Measurements from ENCODE around the gene TACR1. TPM values are rescaled to one million over a fixed set of nuclear protein-coding genes. Genes with fewer than 3 reads are reported as not detected.

The TACR1 gene
- total RNA-seq, 4 donors from 2014 or later = 1.2 to 6.5 (median 2.7) TPM

DNA sequence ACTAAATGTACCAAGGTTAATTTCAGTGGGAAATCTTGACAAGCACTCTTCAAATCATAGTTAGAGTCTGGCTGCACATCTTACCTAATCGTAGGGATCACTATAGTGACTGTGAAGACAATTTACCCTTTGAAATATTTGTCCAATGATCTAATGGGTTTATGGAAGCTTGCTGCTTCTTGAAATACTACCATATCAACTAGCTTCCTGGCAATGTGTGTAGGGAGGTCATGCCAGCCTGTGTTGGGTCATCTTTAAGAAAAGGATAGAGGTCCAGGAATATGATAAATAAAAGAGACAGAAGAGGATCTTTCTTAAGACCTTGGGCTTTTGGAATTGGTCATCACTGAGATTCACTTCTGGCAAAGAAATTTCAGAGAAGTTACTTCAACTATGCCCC lies 156.5 kb downstream of the TACR1 start:
- Histone ChIP-seq H3K9me3 (no peaks in the 10 kb centered on the region), H3K4me1 (peaks cover 8 to 20% (median 10%) of the 10 kb centered on the region in 4 donors), H3K27me3 (no peaks in the 10 kb centered on the region), H3K4me3 (no peak overlapping the region), H3K27ac (replicated peaks in 1 of 4) (no peak overlapping the region), H3K36me3 (no peaks in the 10 kb centered on the region)
- intact Hi-C loops (cut with DNase I) = no loop called here
- no peak for TF ChIP-seq POLR2A (IDR thresholded peaks at IDR 0.05; ENCODE audit: low read depth)
- TF ChIP-seq POLR2AphosphoS5 (IDR thresholded peaks at IDR 0.05) = no peak
- no peak for TF ChIP-seq CTCF (IDR thresholded peaks at IDR 0.05)
- no peak for TF ChIP-seq EP300 (IDR thresholded peaks at IDR 0.05)
- DNase-seq (ENCODE audit: extremely low spot score) = no peak
- 46% methylated on average over 1 of the region's 1 CpG for WGBS

GRCh38 chr2:75041731-75042600 lies 157.4 kb downstream of the TACR1 start:
- peak overlapping the region in 1 of 4 donors; percentile 30 for H3K27ac ChIP-seq (replicated peaks in 1 of 4)
- WGBS = 83% methylated on average over 7 of the region's 7 CpGs
- peak; percentile 29 for DNase-seq (ENCODE audit: extremely low spot score)
- H3K36me3 ChIP-seq = no peaks in the 10 kb centered on the region
- H3K4me1 ChIP-seq = peaks cover 0 to 12% (median 4%) of the 10 kb centered on the region in 4 donors
- intact Hi-C loops (cut with DNase I) = no loop called here
- H3K4me3 ChIP-seq = no peak overlapping the region
- H3K27me3 ChIP-seq = no peaks in the 10 kb centered on the region
- TF ChIP-seq POLR2AphosphoS5 (IDR thresholded peaks at IDR 0.05) (no peak), EP300 (IDR thresholded peaks at IDR 0.05) (no peak), POLR2A (IDR thresholded peaks at IDR 0.05; ENCODE audit: low read depth) (no peak), CTCF (IDR thresholded peaks at IDR 0.05) (no peak)
- H3K9me3 ChIP-seq = no peaks in the 10 kb centered on the region

GRCh38 chr2:75041226-75041625 lies 158.1 kb downstream of the TACR1 start:
- H3K4me3 ChIP-seq = no peak overlapping the region
- H3K36me3 ChIP-seq = no peaks in the 10 kb centered on the region
- intact Hi-C loops (cut with DNase I) = no loop called here
- H3K9me3 ChIP-seq = no peaks in the 10 kb centered on the region
- TF ChIP-seq EP300 (IDR thresholded peaks at IDR 0.05) (no peak), POLR2AphosphoS5 (IDR thresholded peaks at IDR 0.05) (no peak), CTCF (IDR thresholded peaks at IDR 0.05) (no peak), POLR2A (IDR thresholded peaks at IDR 0.05; ENCODE audit: low read depth) (no peak)
- H3K27me3 ChIP-seq = no peaks in the 10 kb centered on the region
- peaks cover 0 to 12% (median 4%) of the 10 kb centered on the region in 4 donors for H3K4me1 ChIP-seq
- WGBS = 84% methylated on average over 2 of the region's 2 CpGs
- DNase-seq (ENCODE audit: extremely low spot score) = peak; percentile 7
- H3K27ac ChIP-seq (replicated peaks in 1 of 4) = peak overlapping the region in 1 of 4 donors; percentile 30

DNA sequence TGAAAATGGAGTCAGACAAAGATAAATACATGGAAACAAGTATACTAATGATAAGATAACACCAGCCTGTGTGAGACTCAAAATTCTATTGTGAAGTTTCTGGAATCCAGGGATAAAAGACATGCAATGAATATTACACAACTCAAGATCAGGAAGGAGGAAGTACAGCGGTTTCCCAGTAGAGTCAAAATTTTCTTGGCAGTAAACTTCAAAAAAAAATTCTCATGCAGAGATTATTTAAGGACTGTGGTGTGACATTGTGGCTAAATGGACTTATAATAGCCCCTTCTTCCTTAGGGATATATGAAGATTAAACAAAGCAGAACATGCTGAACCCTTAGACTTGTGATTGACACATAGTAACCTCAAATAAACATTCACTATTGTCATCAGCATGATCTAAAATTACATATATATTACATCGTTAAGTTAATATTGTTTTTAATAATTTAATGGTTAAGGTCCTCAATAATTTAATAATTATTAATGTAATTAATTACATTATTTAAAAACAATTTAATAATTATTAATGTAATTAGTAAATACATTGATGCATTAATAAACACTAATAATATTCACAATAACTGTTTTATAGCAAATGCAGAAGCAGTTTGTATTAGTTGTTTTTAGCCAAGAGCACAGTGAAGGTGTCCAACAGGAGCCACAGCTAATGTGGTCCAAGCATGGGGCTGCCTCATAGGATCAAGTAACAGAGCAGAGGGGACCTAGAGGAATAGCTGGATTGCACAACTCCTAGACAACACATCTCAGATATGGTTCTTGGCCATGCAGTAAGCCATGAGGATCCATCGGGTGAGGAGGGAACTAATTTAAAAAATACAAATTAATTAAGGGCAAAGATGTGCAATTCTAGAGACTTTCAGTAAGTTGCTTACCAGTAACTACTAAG lies 163.6 kb downstream of the TACR1 start:
- Histone ChIP-seq H3K9me3 (no peaks in the 10 kb centered on the region), H3K36me3 (no peaks in the 10 kb centered on the region), H3K4me3 (no peak overlapping the region), H3K27ac (replicated peaks in 1 of 4) (peak overlapping the region in 1 of 4 donors; percentile 25), H3K27me3 (no peaks in the 10 kb centered on the region), H3K4me1 (peaks cover 0 to 4% (median 0%) of the 10 kb centered on the region in 4 donors)
- whole genome bisulfite sequencing = 66% methylated on average over 3 of the region's 3 CpGs
- intact Hi-C loops (cut with DNase I) = no loop called here
- TF ChIP-seq POLR2AphosphoS5 (IDR thresholded peaks at IDR 0.05) (no peak), CTCF (IDR thresholded peaks at IDR 0.05) (no peak), POLR2A (IDR thresholded peaks at IDR 0.05; ENCODE audit: low read depth) (no peak), EP300 (IDR thresholded peaks at IDR 0.05) (no peak)
- DNase-seq (ENCODE audit: extremely low spot score) = peak; percentile 26
